ENCODE results near the gene SOST. TPM values are rescaled to one million over a fixed set of nuclear protein-coding genes. Genes with fewer than 3 reads are reported as not detected.

The SOST gene
- polyA plus RNA-seq, 2 of the 4 experiments (the other 2 are of a cell fraction): 0.03 to 0.05 TPM

- TF ChIP-seq ATOH8 (CRISPR knock-in tag; IDR thresholded peaks at IDR 0.05; ENCODE audit: low read depth): no peak
- TF ChIP-seq, protein P1, sequence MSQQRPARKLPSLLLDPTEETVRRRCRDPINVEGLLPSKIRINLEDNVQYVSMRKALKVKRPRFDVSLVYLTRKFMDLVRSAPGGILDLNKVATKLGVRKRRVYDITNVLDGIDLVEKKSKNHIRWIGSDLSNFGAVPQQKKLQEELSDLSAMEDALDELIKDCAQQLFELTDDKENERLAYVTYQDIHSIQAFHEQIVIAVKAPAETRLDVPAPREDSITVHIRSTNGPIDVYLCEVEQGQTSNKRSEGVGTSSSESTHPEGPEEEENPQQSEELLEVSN (IDR thresholded peaks at IDR 0.05; ENCODE audit: borderline replicate concordance, low read depth): no peak
- TF ChIP-seq JUN (IDR thresholded peaks at IDR 0.05): peak; percentile 77 to 81; a peak in 4 of 5 replicates
- TF ChIP-seq, protein P2, sequence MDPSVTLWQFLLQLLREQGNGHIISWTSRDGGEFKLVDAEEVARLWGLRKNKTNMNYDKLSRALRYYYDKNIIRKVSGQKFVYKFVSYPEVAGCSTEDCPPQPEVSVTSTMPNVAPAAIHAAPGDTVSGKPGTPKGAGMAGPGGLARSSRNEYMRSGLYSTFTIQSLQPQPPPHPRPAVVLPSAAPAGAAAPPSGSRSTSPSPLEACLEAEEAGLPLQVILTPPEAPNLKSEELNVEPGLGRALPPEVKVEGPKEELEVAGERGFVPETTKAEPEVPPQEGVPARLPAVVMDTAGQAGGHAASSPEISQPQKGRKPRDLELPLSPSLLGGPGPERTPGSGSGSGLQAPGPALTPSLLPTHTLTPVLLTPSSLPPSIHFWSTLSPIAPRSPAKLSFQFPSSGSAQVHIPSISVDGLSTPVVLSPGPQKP (IDR thresholded peaks at IDR 0.05; ENCODE audit: low read depth, low read length): no peak
- TF ChIP-seq KDM1A (IDR thresholded peaks at IDR 0.05; ENCODE audit: low read depth): no peak
- peak; percentile 49; the same call in 1 of the 2 replicates for TF ChIP-seq PBX3 (IDR thresholded peaks at IDR 0.05)
- no peak for TF ChIP-seq ESRRA (IDR thresholded peaks at IDR 0.05; ENCODE audit: borderline replicate concordance, low read length)
- no peak for TF ChIP-seq KDM5A (IDR thresholded peaks at IDR 0.05)
- TF ChIP-seq RARB (CRISPR knock-in tag; IDR thresholded peaks at IDR 0.05): no peak
- no peak for TF ChIP-seq HEYL (CRISPR knock-in tag; IDR thresholded peaks at IDR 0.05)
- no peak; the same call in 1 of the 2 replicates for TF ChIP-seq POLR2AphosphoS2 (conservative IDR thresholded peaks at IDR 0.05; ENCODE audit: low read length)
- TF ChIP-seq CBX8 (IDR thresholded peaks at IDR 0.05): no peak
- TF ChIP-seq GATA3 (IDR thresholded peaks at IDR 0.05; ENCODE audit: borderline replicate concordance): peak; percentile 31; the same call in 1 of the 2 replicates
- TF ChIP-seq NR3C1 (IDR thresholded peaks at IDR 0.05): no peak
- peak; percentile 78; the same call in 2 of the 3 replicates for TF ChIP-seq BCL3 (IDR thresholded peaks at IDR 0.05)
- TF ChIP-seq RNF2 (IDR thresholded peaks at IDR 0.05; ENCODE audit: borderline replicate concordance, low read depth): no peak
- TF ChIP-seq, protein P3, sequence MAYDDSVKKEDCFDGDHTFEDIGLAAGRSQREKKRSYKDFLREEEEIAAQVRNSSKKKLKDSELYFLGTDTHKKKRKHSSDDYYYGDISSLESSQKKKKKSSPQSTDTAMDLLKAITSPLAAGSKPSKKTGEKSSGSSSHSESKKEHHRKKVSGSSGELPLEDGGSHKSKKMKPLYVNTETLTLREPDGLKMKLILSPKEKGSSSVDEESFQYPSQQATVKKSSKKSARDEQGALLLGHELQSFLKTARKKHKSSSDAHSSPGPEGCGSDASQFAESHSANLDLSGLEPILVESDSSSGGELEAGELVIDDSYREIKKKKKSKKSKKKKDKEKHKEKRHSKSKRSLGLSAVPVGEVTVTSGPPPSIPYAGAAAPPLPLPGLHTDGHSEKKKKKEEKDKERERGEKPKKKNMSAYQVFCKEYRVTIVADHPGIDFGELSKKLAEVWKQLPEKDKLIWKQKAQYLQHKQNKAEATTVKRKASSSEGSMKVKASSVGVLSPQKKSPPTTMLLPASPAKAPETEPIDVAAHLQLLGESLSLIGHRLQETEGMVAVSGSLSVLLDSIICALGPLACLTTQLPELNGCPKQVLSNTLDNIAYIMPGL (CRISPR knock-in tag; IDR thresholded peaks at IDR 0.05; ENCODE audit: borderline replicate concordance): peak; percentile 55; the same call in 1 of the 2 replicates
- 0 out of 2 replicates have a peak, but pooled peaks have one; percentile 12 for TF ChIP-seq TP53 (CRISPR knock-in tag; IDR thresholded peaks at IDR 0.05)
- TF ChIP-seq HOXB5 (CRISPR knock-in tag; IDR thresholded peaks at IDR 0.05): no peak
- TF ChIP-seq SREBF2 (IDR thresholded peaks at IDR 0.05): no peak
- no peak for TF ChIP-seq ZFP36 (IDR thresholded peaks at IDR 0.05; ENCODE audit: borderline replicate concordance, partially characterized antibody)
These were observed 19.9 kb upstream of the SOST start, which contains the start of gene DUSP3 (continued) for GRCh38 chr17:43778337-43779144.
